HEK293 (cell line): ENCODE results near the gene NFATC1.

Experiments
- REST ChIP-seq: fragments of 450-650 bp; formaldehyde crosslinking; IDR thresholded peaks from 2 replicates; pipeline ENCODE4 v1.5.1; 2016; ENCODE audit warnings: missing biosample characterization, missing genetic modification characterization
- YY1 ChIP-seq: fragments of 450-650 bp; formaldehyde crosslinking; IDR thresholded peaks from 2 replicates; pipeline ENCODE4 v1.5.1; 2018; ENCODE audit warnings: missing biosample characterization, missing genetic modification characterization
- ZBTB20 ChIP-seq: fragments of 450-650 bp; formaldehyde crosslinking; IDR thresholded peaks from 2 replicates; pipeline ENCODE4 v1.5.1; 2016; ENCODE audit warnings: missing biosample characterization, missing genetic modification characterization
- ZNF664 ChIP-seq: fragments of 450-650 bp; formaldehyde crosslinking; IDR thresholded peaks from 2 replicates; pipeline ENCODE4 v1.5.1; 2016; ENCODE audit warnings: missing biosample characterization, missing genetic modification characterization
- TF ChIP-seq, protein P1 (sequence below): fragments of 450-650 bp; formaldehyde crosslinking; IDR thresholded peaks from 2 replicates; pipeline ENCODE4 v1.5.1; 2016; ENCODE audit warnings: missing biosample characterization, missing genetic modification characterization

- TF ChIP-seq ZBTB20: no peak
- TF ChIP-seq REST (tag by site-specific recombination): no peak
- TF ChIP-seq YY1: no peak
- TF ChIP-seq ZNF664 (tag by site-specific recombination): no peak
- TF ChIP-seq, protein P1, sequence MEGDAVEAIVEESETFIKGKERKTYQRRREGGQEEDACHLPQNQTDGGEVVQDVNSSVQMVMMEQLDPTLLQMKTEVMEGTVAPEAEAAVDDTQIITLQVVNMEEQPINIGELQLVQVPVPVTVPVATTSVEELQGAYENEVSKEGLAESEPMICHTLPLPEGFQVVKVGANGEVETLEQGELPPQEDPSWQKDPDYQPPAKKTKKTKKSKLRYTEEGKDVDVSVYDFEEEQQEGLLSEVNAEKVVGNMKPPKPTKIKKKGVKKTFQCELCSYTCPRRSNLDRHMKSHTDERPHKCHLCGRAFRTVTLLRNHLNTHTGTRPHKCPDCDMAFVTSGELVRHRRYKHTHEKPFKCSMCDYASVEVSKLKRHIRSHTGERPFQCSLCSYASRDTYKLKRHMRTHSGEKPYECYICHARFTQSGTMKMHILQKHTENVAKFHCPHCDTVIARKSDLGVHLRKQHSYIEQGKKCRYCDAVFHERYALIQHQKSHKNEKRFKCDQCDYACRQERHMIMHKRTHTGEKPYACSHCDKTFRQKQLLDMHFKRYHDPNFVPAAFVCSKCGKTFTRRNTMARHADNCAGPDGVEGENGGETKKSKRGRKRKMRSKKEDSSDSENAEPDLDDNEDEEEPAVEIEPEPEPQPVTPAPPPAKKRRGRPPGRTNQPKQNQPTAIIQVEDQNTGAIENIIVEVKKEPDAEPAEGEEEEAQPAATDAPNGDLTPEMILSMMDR: no peak
Observed at GRCh38 chr18:79445696-79446561, 50.2 kb downstream of the NFATC1 start.
